GM23248 (cell line): Measurements from ENCODE around the gene SOX5. TPM values are rescaled to one million over a fixed set of nuclear protein-coding genes. Genes with fewer than 3 reads are reported as not detected.

Experiments
- DNase-seq: peaks from one replicate; pipeline ENCODE4 v3.0.0-alpha.2; 2015
- H2AFZ ChIP-seq: fragments of 200-600 bp; sonication (generic); 2 replicates; pipeline ENCODE4 v1.6.1; 2016; ENCODE audit warnings: antibody characterized with exemption
- H3F3A ChIP-seq: fragments of 200-600 bp; sonication (generic); 2 replicates; pipeline ENCODE4 v1.6.1; 2016; ENCODE audit warnings: mild to moderate bottlenecking, antibody characterized with exemption, mixed run types; ENCODE audit not compliant: insufficient read depth
- H3K27ac ChIP-seq: fragments of 200-600 bp; sonication (generic); 2 replicates; pipeline ENCODE4 v1.5.1; 2016; ENCODE audit warnings: mild to moderate bottlenecking
- H3K27me3 ChIP-seq: fragments of 200-600 bp; sonication (generic); replicated peaks from 2 replicates; pipeline ENCODE4 v1.6.1; 2016; ENCODE audit warnings: mild to moderate bottlenecking; ENCODE audit not compliant: insufficient read depth
- H3K36me3 ChIP-seq: fragments of 200-600 bp; sonication (generic); 2 replicates; pipeline ENCODE4 v1.6.1; 2016; ENCODE audit warnings: low read depth, mild to moderate bottlenecking
- H3K4me1 ChIP-seq: fragments of 200-600 bp; sonication (generic); 2 replicates; pipeline ENCODE4 v1.6.1; 2016; ENCODE audit warnings: mild to moderate bottlenecking; ENCODE audit not compliant: insufficient read depth
- H3K4me2 ChIP-seq: fragments of 200-600 bp; sonication (generic); one replicate; pipeline ENCODE4 v1.6.1; 2016; ENCODE audit warnings: mild to moderate bottlenecking; ENCODE audit not compliant: unreplicated experiment
- H3K4me3 ChIP-seq: fragments of 200-600 bp; sonication (generic); 2 replicates; pipeline ENCODE4 v1.5.1; 2016; ENCODE audit warnings: mild to moderate bottlenecking
- H3K79me2 ChIP-seq: fragments of 200-600 bp; sonication (generic); 2 replicates; pipeline ENCODE4 v1.6.1; 2016; ENCODE audit warnings: mild to moderate bottlenecking; ENCODE audit not compliant: insufficient read depth
- H3K9ac ChIP-seq: fragments of 200-600 bp; sonication (generic); 2 replicates; pipeline ENCODE4 v1.6.1; 2016; ENCODE audit warnings: mild to moderate bottlenecking
- H3K9me2 ChIP-seq: fragments of 200-600 bp; sonication (generic); 2 replicates; pipeline ENCODE4 v1.6.1; 2016; ENCODE audit warnings: mixed run types, mild to moderate bottlenecking, moderate library complexity; ENCODE audit not compliant: insufficient read depth
- H3K9me3 ChIP-seq: fragments of 200-600 bp; sonication (generic); one replicate; pipeline ENCODE4 v1.6.1; 2017; ENCODE audit warnings: low read depth
- H4K20me1 ChIP-seq: fragments of 200-600 bp; sonication (generic); 2 replicates; pipeline ENCODE4 v1.6.0; 2016; ENCODE audit not compliant: insufficient read depth
- EZH2 ChIP-seq: fragments of 200-600 bp; sonication (generic); IDR thresholded peaks from 2 replicates; pipeline ENCODE4 v1.6.1; 2018; ENCODE audit warnings: antibody characterized with exemption, mild to moderate bottlenecking; ENCODE audit not compliant: insufficient read depth, poor library complexity, severe bottlenecking
- EZH2phosphoT487 ChIP-seq: fragments of 200-600 bp; sonication (generic); IDR thresholded peaks from 2 replicates; pipeline ENCODE4 v1.6.1; 2018; ENCODE audit warnings: antibody characterized with exemption, moderate library complexity, mild to moderate bottlenecking, low read depth; ENCODE audit not compliant: insufficient read depth
- WGBS, 2 experiments: methylation state at CpG; one replicate each; pipeline ENCODE4 v1.1.6; 2015 to 2017; ENCODE audit warnings: low lambda C conversion rate in 2 of 2, low coverage in 1 of 2; ENCODE audit errors: missing lambda C conversion rate in 2 of 2; 5-methylcytosine and 5-hydroxymethylcytosine counted together
- in situ Hi-C: fragments of 300-500 bp; cut with MboI; formaldehyde crosslinking; loops from 2 replicates; pipeline ENCODE4 v1.15.0; 2020
- polyA plus RNA-seq: library from polyadenylated mRNA; unstranded; fragments of >200 nt; fragmentation: Nextera tagmentation; extraction: Ambion mirVana; gene quantifications from 2 replicates; pipeline ENCODE4 v1.2.1, GENCODE V29; 2016
- total RNA-seq: library from RNA; depleted of rRNA; stranded (reverse); fragments of >200 nt; shearing (Covaris generic); gene quantifications from 2 replicates; pipeline ENCODE4 v1.2.3, GENCODE V29; 2014

SOX5 gene
- total and polyA plus RNA-seq, 2 experiments from 2014 or later, result not detected

DNA sequence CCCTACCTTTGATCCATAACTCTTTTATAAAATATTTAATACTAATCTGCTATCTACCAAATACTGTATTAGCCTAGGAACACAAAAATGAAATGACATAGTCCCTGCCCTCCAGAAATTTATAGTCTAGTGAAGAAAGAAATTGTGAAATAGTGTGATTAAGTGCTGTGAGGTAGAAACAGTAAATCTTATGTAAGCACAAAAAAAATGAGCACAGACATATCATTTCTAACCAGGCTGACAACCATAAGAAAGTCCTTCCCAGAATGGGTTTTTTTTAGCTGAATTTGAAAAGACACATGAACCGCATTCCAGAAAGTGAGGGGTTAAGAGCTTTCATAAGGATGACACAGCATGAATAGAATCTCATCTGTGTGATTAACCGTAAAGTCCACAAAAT, 145.9 kb downstream of the SOX5 start:
- WGBS, 2 experiments, result 41 to 43% methylated on average over 2 of the region's 2 CpGs
- TF ChIP-seq EZH2, result no peak

DNA sequence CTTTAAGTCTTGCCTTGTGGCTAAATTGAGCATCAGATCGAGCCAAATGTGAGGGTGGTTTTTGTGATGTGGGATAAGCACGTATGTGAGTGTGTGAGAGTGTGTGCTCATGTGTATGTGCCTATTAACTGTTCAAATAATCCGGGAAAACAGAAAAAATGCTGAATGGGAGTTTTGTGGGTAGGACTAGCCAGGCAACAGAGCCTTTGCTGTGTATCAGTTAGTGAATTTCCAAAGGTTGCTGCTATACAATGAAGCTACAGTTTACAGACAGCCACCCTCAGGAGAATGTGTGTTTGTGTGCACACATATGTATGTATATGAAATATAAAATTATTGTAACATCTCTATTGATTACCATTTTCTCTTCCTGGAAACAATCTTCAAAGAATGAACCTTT, 154.0 kb downstream of the SOX5 start:
- TF ChIP-seq EZH2 (no peak), EZH2phosphoT487 (no peak)

More for the DNA sequence above, 145.9 kb downstream of the SOX5 start:
- no peak overlapping the region for H3K4me3 ChIP-seq
- in situ Hi-C loops, result no loop called here
- no peaks in the 10 kb centered on the region for H3F3A ChIP-seq
- no peaks in the 10 kb centered on the region for H4K20me1 ChIP-seq
- no peak overlapping the region for H3K27ac ChIP-seq
- no peak overlapping the region for H2AFZ ChIP-seq
- no peaks in the 10 kb centered on the region for H3K9me2 ChIP-seq
- H3K27me3 ChIP-seq, result no peaks in the 10 kb centered on the region
- no peaks in the 10 kb centered on the region for H3K4me1 ChIP-seq
- H3K4me2 ChIP-seq, result no peak overlapping the region
- H3K36me3 ChIP-seq, result no peaks in the 10 kb centered on the region
- no peaks in the 10 kb centered on the region for H3K79me2 ChIP-seq
- H3K9me3 ChIP-seq, result no peaks in the 10 kb centered on the region
- no peak overlapping the region for H3K9ac ChIP-seq
- no peak for DNase-seq

DNA sequence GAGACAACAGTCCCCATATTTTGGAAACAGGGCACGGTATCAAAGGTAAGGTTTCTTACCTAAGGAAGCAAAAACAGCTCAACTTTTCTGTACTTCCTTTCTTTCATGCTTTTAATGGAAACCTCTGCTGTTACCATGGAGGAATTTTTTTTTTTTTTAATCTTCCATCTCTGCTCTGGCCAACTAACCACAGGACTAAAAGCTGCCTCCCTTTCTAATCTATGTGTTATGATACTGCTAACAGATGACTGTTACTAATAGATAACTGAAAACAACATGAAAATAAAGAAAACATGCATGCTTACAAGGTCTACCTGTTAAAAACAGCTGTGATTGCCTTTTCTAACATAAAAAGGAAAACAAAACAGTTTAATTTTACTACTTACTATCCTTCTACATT, 168.4 kb downstream of the SOX5 start:
- Histone ChIP-seq H3K9me3 (no peaks in the 10 kb centered on the region), H3K4me2 (no peak overlapping the region), H3F3A (no peaks in the 10 kb centered on the region), H4K20me1 (no peaks in the 10 kb centered on the region), H3K27me3 (no peaks in the 10 kb centered on the region), H3K79me2 (no peaks in the 10 kb centered on the region), H3K9me2 (no peaks in the 10 kb centered on the region), H3K4me3 (no peak overlapping the region), H3K9ac (no peak overlapping the region), H3K4me1 (no peaks in the 10 kb centered on the region), H3K27ac (no peak overlapping the region), H2AFZ (no peak overlapping the region), H3K36me3 (no peaks in the 10 kb centered on the region)
- 16 to 17% methylated on average over 1 of the region's 1 CpG for WGBS, 2 experiments
- in situ Hi-C loops, result no loop called here
- no peak for DNase-seq
- TF ChIP-seq EZH2phosphoT487 (no peak), EZH2 (no peak)

More for the DNA sequence above, 154.0 kb downstream of the SOX5 start:
- H3K9ac ChIP-seq, result no peak overlapping the region
- no peak for DNase-seq
- no peak overlapping the region for H3K27ac ChIP-seq
- H3K36me3 ChIP-seq, result no peaks in the 10 kb centered on the region
- no peaks in the 10 kb centered on the region for H3F3A ChIP-seq
- H3K79me2 ChIP-seq, result no peaks in the 10 kb centered on the region
- no peaks in the 10 kb centered on the region for H3K9me2 ChIP-seq
- H2AFZ ChIP-seq, result no peak overlapping the region
- H3K4me1 ChIP-seq, result no peaks in the 10 kb centered on the region
- no peak overlapping the region for H3K4me2 ChIP-seq
- H3K4me3 ChIP-seq, result no peak overlapping the region
- WGBS, 2 experiments, result 14 to 18% methylated on average over 3 of the region's 3 CpGs
- no peaks in the 10 kb centered on the region for H4K20me1 ChIP-seq
- H3K9me3 ChIP-seq, result no peaks in the 10 kb centered on the region
- in situ Hi-C loops, result no loop called here
- H3K27me3 ChIP-seq, result no peaks in the 10 kb centered on the region

DNA sequence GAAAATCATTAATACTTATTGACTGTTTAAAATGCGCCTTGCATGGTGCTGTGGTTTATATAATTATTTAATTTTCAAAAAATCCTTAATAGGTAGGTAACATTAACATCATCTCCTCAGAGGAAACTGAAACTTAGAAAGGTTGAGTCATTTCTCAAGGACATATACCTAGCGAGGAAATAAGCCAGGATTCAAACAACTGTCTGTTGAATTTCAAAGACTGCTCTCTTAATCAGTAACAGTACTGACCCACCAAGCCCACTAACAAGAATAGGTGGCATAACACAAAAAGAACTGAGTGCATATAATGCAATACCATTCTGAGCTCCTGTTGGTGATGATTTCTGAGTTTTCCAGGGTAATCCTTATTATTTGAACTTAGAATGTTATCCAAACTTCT, 174.3 kb downstream of the SOX5 start:
- no peak overlapping the region for H3K4me2 ChIP-seq
- no peaks in the 10 kb centered on the region for H4K20me1 ChIP-seq
- H3K27ac ChIP-seq, result no peak overlapping the region
- H3K36me3 ChIP-seq, result no peaks in the 10 kb centered on the region
- no peaks in the 10 kb centered on the region for H3K9me2 ChIP-seq
- H3K27me3 ChIP-seq, result no peaks in the 10 kb centered on the region
- in situ Hi-C loops, result no loop called here
- H3F3A ChIP-seq, result no peaks in the 10 kb centered on the region
- no peak overlapping the region for H2AFZ ChIP-seq
- no peak for DNase-seq
- no peak overlapping the region for H3K4me3 ChIP-seq
- no peak for TF ChIP-seq EZH2
- TF ChIP-seq EZH2phosphoT487, result no peak
- WGBS, 2 experiments, result 29 to 33% methylated on average over 2 of the region's 2 CpGs
- H3K4me1 ChIP-seq, result no peaks in the 10 kb centered on the region
- H3K79me2 ChIP-seq, result no peaks in the 10 kb centered on the region
- no peaks in the 10 kb centered on the region for H3K9me3 ChIP-seq
- no peak overlapping the region for H3K9ac ChIP-seq
